Bone marrow (tissue), 2 donors: Measurements from ENCODE around the gene SYT1.

Source experiments
- DNase-seq, 2 donors: peaks; one replicate each; lab custom pipeline; 2025; lab: John Stamatoyannopoulos, UW

Gene SYT1

GRCh38 chr12:79217306-79217705 is 352.7 kb downstream of the SYT1 start:
- DNase-seq, result no peak

- no peak for DNase-seq
Observed at GRCh38 chr12:79223210-79223609, 358.6 kb downstream of the SYT1 start.

- DNase-seq, result no peak
Observed at GRCh38 chr12:79223761-79224160, 359.2 kb downstream of the SYT1 start.

- no peak for DNase-seq
Observed at GRCh38 chr12:79227091-79227490, 362.5 kb downstream of the SYT1 start.

- DNase-seq, result no peak
Observed at GRCh38 chr12:79227646-79228045, 363.1 kb downstream of the SYT1 start.

GRCh38 chr12:79233341-79233781 is 368.8 kb downstream of the SYT1 start:
- DNase-seq, result no peak

- no peak for DNase-seq
Observed at GRCh38 chr12:79236920-79237319, 372.3 kb downstream of the SYT1 start.

- no peak for DNase-seq
Observed at GRCh38 chr12:79238246-79238645, 373.7 kb downstream of the SYT1 start.

GRCh38 chr12:79247494-79247893 is 382.9 kb downstream of the SYT1 start:
- no peak for DNase-seq

GRCh38 chr12:79250186-79250585 is 385.6 kb downstream of the SYT1 start:
- DNase-seq, result no peak

GRCh38 chr12:79250960-79251755 is 386.6 kb downstream of the SYT1 start:
- no peak for DNase-seq

GRCh38 chr12:79252358-79253075 is 387.9 kb downstream of the SYT1 start:
- no peak for DNase-seq

- no peak for DNase-seq
Observed at GRCh38 chr12:79255288-79255687, 390.7 kb downstream of the SYT1 start.

- DNase-seq, result no peak
Observed at GRCh38 chr12:79260923-79261322, 396.3 kb downstream of the SYT1 start.

- DNase-seq, result no peak
Observed at GRCh38 chr12:79262938-79263337, 398.4 kb downstream of the SYT1 start.

- no peak for DNase-seq
Observed at GRCh38 chr12:79266343-79267144, 402.0 kb downstream of the SYT1 start.

- DNase-seq, result no peak
Observed at GRCh38 chr12:79267580-79267979, 403.0 kb downstream of the SYT1 start.

- DNase-seq, result no peak
Observed at GRCh38 chr12:79274501-79275064, 410.0 kb downstream of the SYT1 start.

- DNase-seq, result no peak
Observed at GRCh38 chr12:79275631-79276030, 411.1 kb downstream of the SYT1 start.

GRCh38 chr12:79283364-79283763 is 418.8 kb downstream of the SYT1 start:
- no peak for DNase-seq

- no peak for DNase-seq
Observed at GRCh38 chr12:79288911-79289310, 424.3 kb downstream of the SYT1 start.

- no peak for DNase-seq
Observed at GRCh38 chr12:79291711-79292110, 427.1 kb downstream of the SYT1 start.
